Stimulated activated CD8-positive, alpha-beta memory T cell treated with anti-CD3 and anti-CD28 coated beads, Interleukin-12 subunit alpha, Interleukin-12 subunit beta, amount 100 ng/mL, for 24 hours (primary cell): ENCODE results near the gene RASA3.
"Not testable (repeated sequence)": the region's sequence is repeated elsewhere in the genome, so short reads cannot be mapped to it uniquely, and the experiment has no call there.

ENCODE experiments used
- DNase-seq: peaks from one replicate; pipeline ENCODE4 v3.0.0-alpha.2; 2020; ENCODE audit errors: extremely low read depth

Gene RASA3

DNA sequence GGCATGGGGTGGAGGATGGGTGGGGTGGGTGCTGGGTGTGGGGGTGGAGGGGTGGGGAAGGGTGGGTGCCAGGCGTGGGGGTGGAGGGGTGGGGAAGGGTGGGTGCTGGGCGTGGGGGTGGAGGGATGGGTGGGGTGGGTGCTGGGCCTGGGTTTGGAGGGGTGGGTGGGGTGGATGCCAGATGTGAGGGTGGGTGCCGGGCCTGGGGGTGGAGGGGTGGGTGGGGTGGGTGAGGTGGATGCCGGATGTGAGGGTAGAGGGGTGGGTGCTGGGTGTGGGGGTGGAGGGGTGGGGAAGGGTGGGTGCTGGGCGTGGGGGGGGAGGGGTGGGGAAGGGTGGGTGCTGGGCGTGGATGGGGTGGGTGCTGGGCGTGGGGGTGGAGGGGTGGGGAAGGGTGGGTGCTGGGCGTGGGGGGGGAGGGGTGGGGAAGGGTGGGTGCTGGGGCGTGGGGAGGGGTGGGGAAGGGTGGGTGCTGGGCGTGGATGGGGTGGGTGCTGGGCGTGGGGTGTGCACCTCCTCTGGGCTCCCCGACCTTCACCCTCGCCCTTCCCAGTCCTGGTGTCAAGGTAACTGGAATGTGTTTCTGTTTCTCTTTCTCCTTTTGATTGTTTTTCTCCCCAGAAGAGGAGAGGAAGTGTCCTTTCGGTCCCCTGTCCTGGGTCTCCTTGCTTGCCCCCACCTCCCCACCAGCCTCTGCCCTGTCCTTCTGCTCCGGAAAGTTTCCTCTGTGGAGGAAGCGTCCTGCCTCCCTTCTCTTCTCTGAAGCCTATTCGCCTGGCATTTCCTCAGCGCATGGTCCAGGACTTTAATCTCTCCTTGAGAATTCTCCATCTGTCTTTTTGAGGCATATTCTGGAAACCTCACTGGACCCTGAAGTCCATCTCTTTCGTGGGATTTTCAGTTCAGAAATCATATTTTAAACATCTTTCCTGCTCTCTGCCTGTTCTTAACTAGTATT is 23.8 kb upstream of the RASA3 start:
- no peak for DNase-seq

DNA sequence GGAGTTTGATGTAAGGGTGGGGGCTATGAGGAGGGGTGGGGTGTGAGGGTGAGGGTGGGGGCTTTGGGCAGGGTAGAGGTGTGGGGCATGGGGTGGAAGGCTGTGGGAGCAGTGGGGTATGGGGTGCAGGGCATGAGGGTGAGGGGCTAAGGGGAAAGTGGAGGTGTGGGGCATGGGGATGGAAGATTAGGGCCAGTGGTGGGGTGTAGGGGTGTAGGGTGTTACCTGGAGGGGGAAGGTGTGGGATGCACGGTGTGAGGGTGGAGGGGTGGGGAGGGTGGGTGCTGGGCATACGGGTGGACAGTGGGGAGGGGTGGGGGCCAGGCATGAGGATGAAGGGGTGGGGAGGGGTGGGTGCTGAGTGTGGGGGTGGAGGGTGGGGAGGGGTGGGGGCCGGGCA is 22.9 kb upstream of the RASA3 start:
- no peak for DNase-seq

DNA sequence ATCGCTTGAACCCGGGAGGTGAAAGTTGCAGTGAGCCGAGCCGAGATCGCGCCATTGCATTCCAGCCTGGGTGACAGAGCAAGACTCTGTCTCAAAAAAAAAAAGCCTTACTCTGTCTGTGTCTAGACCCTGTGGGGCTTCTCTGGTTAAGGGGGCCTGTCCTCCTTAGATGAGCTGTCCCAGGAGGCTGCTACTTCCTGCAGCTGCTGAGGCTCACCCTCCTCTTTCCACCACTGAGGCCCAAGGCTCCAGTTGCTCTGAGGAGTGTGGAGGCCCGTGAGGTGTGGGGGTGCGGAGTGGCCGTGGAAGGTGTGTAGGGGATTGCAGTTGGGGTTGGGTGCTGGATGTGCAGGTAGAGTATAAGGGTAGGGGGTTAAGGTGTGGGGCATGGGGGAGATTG is 22.1 kb upstream of the RASA3 start:
- no peak for DNase-seq

DNA sequence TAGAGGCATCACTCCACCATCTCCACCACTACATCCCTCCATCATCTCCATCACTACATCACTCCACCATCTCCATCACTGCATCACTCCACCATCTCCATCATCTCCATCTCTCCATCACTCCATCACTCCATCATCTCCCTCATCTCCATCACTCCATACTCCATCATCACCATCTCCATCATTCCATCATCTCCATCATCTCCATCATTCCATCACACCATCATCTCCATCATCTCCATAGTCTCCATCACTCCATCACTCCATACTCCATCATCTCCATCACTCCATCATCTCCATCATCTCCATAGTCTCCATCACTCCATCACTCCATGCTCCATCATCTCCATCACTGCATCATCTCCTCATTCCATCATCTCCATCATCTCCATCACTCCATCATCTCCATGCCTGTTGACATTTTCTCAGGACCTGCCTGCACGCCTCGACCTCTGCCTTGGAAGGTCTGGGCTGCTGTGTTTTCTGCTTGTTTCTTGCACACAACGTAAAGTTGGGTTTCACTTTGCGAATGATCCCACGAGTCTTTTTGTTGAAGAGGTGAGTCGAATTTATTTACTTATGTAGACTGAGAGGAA is 21.2 kb upstream of the RASA3 start:
- no peak for DNase-seq

DNA sequence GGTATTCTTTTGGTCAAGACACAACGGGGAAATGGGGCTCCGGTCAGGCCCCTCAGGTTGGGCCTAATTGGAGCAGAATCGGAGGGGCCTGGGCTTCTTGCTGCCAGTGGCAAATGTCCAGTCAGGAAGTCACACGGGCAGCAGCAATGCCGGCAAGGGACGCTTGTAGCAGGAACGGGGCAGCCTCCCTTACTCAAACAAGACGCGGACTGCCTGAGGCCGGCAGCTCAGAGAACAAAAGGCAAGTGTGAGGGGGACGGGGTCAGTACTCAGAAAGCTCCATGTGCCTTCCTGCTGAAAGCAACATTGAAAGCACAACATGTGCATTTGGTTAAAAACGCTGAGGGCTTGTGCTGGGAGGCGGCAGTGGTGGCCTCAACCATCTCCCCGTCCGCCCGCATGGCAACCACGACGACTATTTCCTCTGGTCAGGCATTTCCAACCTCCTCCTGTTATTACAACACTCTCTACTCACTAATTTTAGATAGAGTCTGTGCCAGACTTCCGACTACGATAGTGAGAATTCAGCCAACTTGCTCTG is 20.5 kb upstream of the RASA3 start:
- DNase-seq: no peak

DNA sequence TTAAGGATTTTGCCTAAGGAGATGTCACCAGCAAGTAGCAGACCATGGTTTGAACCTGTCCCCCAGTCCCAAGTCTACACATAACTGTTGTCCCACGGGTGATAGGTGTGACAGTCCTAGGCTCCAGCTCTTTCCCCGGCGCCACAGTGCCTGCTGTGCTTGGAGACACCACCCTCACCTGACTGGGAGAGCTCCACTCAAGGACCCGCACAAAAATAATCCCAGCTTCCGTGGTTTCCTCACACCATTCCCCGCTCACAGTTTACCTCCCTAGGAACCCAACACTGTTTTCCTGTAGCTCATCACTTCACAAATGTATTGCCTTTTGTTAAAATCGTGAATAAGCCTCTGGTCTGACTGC is 19.8 kb upstream of the RASA3 start:
- DNase-seq: no peak

DNA sequence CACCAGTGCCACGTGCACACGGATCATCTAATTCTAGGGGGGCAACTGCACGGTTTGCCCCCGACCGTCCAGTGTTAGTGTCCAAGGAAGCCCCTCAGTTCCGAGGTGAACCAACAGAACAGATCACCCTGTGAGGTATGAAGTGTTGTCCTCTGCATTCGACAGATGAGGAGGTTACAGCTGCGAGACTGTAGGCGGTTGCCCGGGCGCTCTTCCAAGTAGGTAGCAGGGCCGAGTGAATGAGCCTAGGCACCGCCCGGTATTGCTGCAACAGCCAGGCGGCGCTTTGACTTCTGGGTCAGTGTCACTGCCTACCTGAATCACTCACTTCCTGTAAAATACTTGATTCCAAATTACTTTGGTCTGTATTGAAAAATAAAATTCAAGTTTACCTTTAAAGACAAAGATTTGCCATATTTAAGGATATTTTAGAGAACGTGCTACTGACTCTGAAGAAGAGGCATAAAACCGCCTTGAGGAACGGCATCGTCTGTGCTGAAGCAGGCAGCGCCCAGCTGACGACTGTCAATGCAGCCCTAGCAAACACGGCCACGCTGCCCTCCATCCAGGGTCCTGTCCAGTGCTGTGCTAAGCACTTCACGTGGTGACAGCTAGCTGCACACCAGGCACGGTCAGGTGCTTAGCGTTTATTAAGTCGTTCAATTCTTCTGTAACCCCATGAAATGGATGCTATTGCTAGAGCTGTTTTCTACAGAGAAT is 19.3 kb upstream of the RASA3 start:
- DNase-seq: no peak

DNA sequence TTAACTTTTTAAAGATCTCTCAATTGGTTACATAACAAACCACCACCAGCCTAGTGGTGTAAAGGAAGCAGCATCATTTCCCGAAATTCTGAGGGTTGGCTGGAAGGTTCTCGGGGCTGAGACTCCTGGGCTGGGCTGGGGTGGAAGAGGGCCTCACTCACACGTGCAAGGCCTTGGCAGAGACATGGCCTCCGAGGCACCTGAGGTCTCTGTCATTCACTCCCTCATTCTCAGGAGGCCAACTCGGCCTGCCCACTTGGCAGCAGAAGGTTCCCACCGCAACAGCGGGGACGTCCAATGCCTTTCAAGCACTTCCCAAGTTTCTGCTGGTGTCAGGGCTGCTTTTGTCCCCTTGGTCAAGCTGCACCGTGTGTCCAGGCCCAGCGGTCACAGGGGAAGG is 18.6 kb upstream of the RASA3 start:
- no peak for DNase-seq

DNA sequence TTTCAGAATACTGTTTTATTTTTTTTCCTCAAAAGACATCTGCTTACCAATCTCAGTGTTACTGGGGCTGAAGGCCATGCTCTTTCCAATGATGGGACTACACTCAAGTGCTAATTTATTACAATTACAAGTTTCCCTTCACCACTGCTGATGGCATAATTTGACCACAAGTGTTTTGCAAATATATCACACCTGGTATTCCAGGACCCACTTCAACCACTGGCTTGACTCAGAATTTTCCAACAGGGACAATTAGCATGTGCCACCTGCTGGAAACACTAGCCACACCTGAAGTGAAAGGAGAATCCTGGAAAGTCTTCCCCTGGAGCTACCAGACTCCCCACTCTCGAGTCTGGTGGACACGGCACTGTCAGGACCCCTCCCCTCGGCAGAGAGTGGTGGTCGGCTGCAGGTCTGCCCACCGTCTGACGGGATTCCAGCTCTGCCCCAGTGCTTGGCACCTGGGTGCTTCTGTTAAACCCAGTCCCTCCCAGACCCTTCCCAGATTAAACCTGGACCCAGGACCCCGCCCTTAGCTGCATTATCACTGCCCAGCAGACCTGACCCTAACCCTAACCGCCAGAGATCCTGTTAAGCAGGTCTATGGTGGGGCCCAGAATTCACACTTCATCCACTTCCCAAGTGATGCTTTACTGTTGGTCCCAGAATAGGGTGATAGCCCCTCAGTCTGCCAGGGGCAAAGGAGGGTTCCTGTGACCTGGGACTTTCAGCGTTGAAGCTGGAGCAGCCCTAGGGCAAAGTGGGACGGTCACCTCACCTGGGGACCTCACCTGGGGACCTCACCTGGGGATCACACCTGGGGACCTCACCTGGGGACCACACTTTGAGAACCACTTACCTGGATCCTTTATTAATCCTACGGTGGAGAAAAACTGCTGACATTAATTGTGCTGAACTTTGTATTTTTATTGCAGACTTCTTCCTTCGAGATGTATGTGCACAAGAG is 17.6 kb upstream of the RASA3 start:
- DNase-seq: no peak

DNA sequence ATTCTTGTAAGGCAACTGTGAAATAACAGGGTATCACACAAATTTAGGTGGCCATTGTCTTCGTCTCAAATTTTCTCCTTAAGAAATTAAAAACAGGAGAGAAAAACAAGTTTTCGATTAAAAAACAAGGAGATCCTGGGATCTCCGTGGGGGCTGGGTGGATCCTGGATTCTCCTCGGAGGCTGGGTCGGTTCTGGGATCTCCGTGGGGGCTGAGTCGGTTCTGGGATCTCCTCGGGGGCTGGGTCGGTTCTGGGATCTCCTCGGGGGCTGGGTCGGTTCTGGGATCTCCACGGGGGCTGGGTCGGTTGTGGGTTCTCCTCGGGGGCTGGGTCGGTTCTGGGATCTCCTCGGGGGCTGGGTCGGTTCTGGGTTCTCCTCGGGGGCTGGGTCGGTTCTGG is 16.5 kb upstream of the RASA3 start:
- DNase-seq: not testable (repeated sequence)

DNA sequence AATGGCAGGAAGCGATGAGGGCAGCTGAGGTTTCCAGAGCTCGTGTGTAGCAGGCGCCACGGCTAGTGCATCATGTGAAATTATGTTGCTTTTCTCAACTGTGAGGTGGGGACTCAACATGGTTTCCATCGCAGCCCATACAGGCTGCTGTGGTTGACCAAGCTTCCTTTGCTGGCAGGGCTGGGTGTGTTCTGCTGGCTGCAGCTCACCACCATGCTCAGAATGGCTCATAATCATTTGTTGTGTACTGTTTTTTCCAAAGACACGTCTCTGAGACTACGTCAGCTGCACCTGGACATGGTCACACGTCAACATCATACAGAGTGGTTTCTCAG is 16.1 kb upstream of the RASA3 start:
- no peak for DNase-seq

DNA sequence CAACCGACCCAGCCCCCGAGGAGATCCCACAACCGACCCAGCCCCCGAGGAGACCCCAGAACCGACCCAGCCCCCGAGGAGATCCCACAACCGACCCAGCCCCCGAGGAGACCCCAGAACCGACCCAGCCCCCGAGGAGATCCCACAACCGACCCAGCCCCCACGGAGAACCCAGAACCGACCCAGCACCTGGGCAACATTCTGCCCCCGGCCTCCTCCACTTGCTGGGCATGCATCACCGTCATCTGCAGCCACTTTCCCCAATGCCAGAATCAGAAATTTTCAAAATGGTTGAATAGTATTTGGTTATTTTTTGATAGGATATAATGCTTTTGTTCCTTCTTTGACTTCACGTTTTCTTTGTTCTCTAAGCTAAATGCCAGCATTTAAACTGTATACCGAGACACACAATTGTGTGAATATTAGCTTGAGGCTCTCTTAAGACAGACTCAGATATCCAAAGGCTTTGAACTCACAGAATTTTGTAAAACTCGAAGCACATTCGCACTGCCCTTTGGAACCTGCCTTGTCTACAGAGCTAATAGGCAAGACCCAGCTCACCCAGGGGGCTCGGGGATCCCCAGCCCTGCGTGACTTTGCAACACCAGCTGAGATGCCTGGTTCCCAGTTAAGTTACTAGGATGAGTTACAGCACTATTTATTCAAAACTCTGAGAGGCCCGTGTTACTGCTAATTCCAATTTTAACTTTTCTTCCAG is 15.5 kb upstream of the RASA3 start:
- no peak for DNase-seq

DNA sequence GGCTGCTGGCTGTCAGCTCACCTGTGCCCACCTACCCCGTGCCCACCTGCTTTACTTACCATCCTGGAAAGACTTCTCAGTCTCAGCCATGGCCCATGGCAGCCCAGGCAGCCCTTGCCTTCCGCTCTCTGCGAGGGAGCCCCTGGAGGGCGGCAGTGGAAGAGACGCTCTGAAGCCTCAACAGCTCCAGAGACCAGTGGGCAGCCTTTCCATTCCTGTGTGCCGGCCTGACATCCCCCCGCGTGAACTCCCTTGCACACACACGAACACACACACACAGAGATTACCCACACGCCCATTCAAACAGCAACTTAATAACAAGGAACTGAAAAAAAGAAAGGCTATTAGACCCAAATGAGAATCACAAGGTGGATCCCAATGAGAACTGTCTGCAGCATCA is 14.2 kb upstream of the RASA3 start:
- no peak for DNase-seq

DNA sequence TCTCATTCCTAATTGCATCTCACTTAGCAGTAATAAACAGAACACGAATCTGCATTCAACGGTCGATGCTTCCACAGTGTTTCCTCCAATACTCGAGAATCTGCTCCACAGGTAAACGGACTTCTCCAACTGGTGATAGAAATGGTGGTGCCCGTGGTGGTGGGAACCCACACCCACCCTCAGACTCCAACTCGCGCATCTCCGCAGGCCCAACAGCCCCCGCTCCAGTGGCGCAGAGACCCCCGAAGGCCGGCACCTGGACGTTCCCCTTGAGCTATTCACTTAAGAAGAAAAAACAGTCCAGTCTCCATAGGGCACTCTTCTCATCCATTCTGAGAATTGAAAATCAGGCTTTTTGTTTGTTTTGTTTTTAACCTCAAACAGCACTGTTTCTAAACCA is 13.8 kb upstream of the RASA3 start:
- DNase-seq: no peak

DNA sequence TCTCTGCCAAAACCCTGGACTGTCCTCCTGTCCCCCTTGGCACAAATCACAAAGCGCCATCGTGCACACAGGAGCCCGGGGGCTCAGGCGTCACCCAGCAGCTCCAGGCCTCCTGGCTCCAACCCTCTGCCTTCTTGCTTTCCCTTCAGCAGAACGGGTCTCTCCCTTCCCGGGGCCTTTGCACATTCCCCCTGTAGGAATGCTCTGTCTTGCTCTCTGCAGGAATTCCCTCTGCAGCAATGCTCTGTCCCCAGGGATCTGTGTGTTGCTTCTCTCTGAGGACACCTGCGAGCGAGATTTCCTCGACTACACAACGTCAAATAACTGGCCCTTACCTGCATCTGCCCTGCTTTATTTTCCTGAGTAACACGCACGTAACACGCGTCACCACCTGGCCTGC is 13.3 kb upstream of the RASA3 start:
- no peak for DNase-seq

DNA sequence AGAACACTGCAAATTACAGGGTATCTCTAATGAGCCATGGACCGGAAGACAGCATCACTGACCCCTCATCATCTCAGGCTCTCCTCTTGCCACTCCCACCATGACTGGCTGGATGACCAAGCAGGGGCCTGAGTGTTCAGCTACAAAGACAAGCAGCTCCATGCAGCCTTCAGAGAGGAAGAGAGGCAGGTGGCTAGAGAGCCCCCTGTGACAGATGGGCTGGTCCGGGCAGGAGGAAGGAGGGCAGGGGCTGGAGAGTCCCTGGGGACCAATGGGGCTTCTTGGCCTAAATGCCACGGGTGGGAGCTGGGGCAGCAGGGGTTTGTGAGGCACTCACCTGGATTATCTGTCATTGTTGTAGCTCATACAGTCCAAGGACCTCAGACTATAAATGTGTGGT is 12.8 kb upstream of the RASA3 start:
- no peak for DNase-seq

DNA sequence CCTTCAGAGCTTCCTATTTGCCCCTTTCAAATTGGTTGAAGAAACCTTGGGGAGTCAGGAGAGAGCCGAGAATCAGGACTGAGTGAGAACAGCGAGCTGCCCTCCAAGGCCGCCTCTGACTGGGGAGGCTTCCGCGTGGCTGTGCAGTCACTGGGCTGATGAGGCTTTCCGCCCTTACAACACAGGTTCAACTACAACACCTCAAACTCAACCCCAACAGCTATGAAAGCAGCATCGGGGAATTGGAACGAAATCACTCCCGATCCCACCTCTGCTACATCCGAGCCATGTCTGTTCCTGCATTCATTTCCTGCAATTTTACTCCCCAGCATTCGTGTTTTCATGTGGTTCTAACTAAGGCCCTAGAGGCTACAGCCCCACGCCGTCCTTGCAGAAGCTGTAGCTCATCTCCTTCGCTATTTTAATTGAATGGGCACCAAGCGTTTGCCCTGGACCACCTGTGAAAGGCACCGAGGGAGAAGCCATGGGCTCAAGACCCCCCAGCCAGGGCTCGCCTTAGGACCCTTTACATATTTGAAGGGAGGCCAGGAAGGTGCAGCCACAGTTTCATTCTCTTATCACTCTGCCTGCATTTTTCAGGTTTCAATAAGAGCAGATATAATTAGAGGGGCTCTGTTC is 12.3 kb upstream of the RASA3 start:
- DNase-seq: no peak

DNA sequence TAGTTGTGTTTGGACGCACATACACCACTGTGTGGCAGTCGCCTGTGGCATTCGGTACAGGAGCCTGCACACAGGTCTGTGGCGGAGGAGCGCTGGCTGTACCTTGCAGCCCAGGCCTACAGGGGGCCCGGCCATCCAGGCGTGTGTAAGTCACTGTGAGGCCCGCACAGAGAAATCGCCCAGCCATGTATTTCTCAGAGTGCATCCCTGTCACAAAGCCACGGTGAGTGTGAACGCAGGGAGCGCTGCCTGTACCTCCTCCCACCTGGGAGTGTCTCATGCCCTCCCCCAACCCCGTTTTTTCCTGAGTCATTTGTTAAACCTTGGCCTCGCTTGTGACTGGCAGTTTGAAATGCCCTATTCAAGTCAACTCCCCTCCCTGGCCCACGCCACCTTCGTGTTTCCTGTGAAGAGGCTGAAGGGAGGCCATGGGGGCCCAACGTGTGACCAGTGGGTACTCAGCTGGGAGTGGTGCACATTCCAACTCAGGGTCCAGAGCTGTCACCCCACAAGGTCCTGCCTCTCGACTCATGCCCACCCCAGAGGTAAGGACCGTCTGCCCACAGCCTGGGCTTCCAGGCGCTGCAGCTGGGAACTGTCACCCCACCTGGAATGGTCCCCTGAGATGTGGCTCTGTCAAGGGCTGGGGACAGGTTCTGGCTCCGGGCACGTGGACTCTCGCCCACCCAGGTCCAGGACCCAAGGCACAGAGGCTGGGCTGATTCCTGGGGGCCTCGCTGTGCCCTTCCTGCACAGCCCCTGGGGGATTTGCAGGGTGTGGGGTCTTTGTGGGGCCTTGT is 11.6 kb upstream of the RASA3 start:
- no peak for DNase-seq

DNA sequence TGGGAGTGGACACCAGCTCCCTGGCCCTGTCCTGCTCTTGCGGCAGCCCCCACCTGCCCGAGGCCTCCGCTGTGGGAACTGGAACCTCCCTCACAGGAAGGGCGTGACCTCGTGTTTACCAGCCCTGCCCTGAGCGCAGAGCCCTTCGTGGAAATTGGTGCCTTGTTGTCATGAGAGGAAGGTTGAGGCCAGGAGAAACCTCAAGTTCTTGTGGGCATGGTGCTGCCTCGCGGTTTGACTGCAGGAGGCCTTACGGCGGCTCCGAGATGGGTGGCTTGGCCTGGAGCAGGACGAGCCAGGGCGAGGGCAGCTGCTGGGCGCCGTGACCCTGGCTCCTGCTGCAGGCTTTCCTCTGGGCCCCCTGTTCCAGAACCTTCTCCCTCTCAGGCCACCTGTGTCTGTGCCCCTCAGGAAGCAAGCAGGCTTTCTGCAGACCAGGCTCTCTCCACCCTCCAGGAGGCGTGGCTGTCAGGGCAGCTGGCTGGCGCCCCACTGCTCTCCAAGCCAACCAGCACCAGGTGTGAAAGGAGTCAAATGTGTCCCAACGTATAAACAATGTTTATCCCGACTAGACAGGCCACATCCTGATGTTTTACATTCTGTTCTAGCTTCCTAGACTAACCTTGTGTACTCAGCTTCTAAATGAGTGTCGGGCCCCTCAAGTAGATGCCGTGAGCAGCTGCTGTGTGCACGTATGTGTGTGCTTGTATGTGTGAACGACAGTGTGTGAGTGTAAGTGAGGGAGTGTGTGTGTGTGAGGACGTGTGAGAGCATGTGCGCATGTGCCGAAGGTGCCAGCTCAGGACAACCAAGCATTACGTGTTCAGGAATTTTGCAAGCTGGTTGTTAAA is 10.4 kb upstream of the RASA3 start:
- no peak for DNase-seq
